Fibroblast of mammary gland (primary cell): ENCODE measurements around the gene VCX.
A peak's percentile ranks its signal among the peaks of the same experiment; 100 is the strongest.

Experiments
- DNase-seq: peaks from one replicate; pipeline ENCODE4 v3.0.0-alpha.2; 2010; ENCODE audit warnings: low read depth
- H3K4me3 ChIP-seq: 2 replicates; pipeline ENCODE4 v1.5.1; 2011; ENCODE audit warnings: low read depth, mild to moderate bottlenecking, low read length, moderate library complexity; ENCODE audit not compliant: control insufficient read depth
- TF ChIP-seq, protein P1 (sequence below): conservative IDR thresholded peaks from 2 replicates; pipeline ENCODE4 v1.5.1; 2011; ENCODE audit warnings: low read depth, low read length, inconsistent platforms; ENCODE audit not compliant: control insufficient read depth, insufficient read depth

The VCX gene

DNA sequence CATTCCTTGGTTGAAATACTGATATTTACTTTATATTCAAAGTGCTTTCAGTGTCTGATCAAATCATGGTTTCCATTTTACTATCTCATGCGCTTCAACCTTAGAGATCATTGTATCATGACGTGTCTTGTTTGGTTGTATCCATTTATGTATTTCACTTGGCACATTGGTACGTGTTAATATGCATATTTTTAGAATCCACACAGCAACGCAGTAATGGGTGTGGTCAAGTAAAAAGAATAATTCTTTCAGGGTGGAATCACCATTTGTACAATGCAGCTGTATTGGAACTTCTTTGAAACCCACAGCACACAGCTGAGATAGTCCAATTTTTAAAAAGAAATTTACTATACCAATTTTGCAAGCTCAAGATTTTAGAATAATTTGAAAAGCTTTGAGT, 29.1 kb downstream of the VCX start:
- no peak overlapping the region for H3K4me3 ChIP-seq
- TF ChIP-seq, protein P1, sequence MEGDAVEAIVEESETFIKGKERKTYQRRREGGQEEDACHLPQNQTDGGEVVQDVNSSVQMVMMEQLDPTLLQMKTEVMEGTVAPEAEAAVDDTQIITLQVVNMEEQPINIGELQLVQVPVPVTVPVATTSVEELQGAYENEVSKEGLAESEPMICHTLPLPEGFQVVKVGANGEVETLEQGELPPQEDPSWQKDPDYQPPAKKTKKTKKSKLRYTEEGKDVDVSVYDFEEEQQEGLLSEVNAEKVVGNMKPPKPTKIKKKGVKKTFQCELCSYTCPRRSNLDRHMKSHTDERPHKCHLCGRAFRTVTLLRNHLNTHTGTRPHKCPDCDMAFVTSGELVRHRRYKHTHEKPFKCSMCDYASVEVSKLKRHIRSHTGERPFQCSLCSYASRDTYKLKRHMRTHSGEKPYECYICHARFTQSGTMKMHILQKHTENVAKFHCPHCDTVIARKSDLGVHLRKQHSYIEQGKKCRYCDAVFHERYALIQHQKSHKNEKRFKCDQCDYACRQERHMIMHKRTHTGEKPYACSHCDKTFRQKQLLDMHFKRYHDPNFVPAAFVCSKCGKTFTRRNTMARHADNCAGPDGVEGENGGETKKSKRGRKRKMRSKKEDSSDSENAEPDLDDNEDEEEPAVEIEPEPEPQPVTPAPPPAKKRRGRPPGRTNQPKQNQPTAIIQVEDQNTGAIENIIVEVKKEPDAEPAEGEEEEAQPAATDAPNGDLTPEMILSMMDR, result no peak
- DNase-seq, result no peak

- no peak for DNase-seq
- no peak overlapping the region for H3K4me3 ChIP-seq
- TF ChIP-seq, protein P1, result no peak
Measured at GRCh38 chrX:7876957-7877356, 34.0 kb downstream of the VCX start.

GRCh38 chrX:7889135-7889534, 46.2 kb downstream of the VCX start:
- DNase-seq, result no peak
- TF ChIP-seq, protein P1, result no peak
- H3K4me3 ChIP-seq, result no peak overlapping the region

DNA sequence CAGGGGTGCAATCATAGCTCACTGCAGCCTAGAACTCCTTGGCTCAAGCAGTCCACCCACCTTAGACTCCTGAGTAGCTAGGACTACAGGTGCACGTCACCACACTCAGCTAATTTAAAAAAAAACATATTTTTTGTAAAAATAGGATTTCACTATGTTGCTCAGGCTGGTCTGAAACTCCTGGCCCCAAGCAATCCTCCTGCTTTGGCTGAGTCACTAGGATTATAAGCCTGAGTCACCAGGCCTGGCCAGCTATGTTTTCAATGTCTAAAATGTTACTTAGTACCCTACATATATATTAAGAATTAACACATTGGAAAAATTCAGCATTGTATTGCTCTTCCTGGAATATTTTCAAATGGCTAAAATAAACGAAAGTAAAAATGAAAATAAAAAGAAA, 46.7 kb downstream of the VCX start:
- TF ChIP-seq, protein P1, result no peak
- DNase-seq, result peak; percentile 34
- no peak overlapping the region for H3K4me3 ChIP-seq

DNA sequence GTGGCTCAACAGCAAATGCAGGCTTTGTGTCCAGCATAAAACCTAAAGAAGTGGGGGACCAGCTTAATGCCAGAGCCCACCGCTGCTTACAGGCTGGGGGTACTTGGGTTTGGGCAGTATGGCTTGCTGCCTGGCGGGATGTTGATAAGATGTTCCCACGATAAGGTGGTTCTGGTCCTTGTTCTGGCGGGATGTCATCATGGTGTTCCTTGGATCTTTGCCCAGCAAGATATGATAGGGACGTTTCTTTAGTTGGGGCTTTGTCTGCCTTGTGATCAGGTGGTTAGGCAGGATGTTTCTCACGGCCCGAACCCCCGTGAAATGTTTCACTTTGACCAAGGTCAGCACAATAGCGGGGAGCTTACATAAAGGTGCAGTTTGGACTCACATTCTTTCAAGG, 49.0 kb downstream of the VCX start:
- DNase-seq, result no peak
- no peak overlapping the region for H3K4me3 ChIP-seq
- TF ChIP-seq, protein P1, result no peak
